AG09319 (cell line): ENCODE results near the gene SH2D3C.

Experiments used
- DNase-seq: peaks from one replicate; pipeline ENCODE4 v3.0.0-alpha.2; 2010; ENCODE audit warnings: low read depth; ENCODE audit errors: extremely low read depth
- TF ChIP-seq, protein P1 (sequence below): IDR thresholded peaks from 2 replicates; pipeline ENCODE4 v1.5.1; 2011; ENCODE audit warnings: low read depth, mild to moderate bottlenecking, inconsistent platforms, low read length, moderate library complexity

SH2D3C gene

GRCh38 chr9:127711831-127712274 lies 66.6 kb downstream of the SH2D3C start:
- DNase-seq = no peak
- TF ChIP-seq, protein P1, sequence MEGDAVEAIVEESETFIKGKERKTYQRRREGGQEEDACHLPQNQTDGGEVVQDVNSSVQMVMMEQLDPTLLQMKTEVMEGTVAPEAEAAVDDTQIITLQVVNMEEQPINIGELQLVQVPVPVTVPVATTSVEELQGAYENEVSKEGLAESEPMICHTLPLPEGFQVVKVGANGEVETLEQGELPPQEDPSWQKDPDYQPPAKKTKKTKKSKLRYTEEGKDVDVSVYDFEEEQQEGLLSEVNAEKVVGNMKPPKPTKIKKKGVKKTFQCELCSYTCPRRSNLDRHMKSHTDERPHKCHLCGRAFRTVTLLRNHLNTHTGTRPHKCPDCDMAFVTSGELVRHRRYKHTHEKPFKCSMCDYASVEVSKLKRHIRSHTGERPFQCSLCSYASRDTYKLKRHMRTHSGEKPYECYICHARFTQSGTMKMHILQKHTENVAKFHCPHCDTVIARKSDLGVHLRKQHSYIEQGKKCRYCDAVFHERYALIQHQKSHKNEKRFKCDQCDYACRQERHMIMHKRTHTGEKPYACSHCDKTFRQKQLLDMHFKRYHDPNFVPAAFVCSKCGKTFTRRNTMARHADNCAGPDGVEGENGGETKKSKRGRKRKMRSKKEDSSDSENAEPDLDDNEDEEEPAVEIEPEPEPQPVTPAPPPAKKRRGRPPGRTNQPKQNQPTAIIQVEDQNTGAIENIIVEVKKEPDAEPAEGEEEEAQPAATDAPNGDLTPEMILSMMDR = no peak

- TF ChIP-seq, protein P1 = no peak
- no peak for DNase-seq
These were observed 67.2 kb downstream of the SH2D3C start for GRCh38 chr9:127711226-127711701.

DNA sequence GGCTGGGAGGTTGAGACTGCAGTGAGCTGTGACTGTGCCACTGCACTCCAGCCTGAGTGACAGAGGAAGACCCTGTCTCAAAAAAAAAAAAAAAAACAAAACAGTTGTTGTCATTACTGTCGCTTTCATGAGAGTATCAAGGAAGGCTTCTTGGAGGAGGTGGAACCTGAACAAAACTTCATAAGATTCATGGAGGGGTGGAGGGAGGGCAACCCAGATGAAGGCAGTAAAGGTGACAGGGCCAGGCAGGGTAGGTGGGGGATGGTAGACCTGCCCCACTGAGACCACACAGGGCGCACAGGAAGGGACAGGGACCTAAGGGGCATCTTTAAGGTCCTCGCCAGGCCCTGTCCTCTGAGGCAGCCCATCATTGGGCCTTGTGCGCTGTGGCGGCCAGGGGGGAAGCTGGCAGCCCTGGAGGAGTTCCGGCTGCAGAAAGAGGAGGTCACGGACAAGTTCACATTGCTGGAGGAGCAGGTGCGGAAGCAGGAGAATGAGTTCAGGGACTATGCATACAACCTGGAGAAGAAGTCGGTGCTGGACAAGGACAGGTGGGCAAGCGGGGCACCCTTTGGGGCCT lies 68.2 kb downstream of the SH2D3C start:
- TF ChIP-seq, protein P1 = no peak
- DNase-seq = no peak

GRCh38 chr9:127708952-127709587 lies 69.4 kb downstream of the SH2D3C start:
- no peak for DNase-seq
- TF ChIP-seq, protein P1 = no peak

- no peak for DNase-seq
These were observed 70.7 kb downstream of the SH2D3C start for GRCh38 chr9:127707766-127708165.

DNA sequence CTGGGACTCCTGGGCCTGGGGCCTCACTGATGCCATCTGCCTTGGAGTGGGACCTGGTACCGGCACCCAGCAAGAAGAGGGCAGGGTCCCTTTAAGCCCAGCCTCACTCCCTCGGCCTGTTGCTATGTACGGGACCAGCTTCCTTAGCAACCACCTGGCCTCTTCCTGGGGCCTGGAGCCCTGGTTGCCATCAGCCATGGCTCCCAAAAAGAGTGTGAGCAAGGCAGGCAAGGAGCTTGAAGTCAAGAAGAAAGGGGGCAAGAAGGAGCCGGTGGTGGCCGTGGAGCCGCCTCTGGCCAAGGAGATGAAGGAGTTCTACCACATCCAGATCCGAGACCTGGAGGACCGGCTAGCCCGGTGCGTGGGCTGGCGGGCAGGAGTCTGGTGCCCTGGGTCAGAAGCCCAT lies 71.6 kb downstream of the SH2D3C start, which contains the start of gene CFAP157:
TSS of gene CFAP157 (plus strand) at position 153 of the 406 bp plus-strand sequence. CDS start at position 197, 44 bp downstream.
- no peak for DNase-seq

More at GRCh38 chr9:127707766-127708165, 70.7 kb downstream of the SH2D3C start:
- TF ChIP-seq, protein P1 = no peak

More for the DNA sequence above, 71.6 kb downstream of the SH2D3C start, which contains the start of gene CFAP157:
- TF ChIP-seq, protein P1 = no peak
